K562 (cell line): ENCODE data around the gene TYW3. TPM values are rescaled to one million over a fixed set of nuclear protein-coding genes. Genes with fewer than 3 reads are reported as not detected.

Source experiments
- ARID3B ChIP-seq: fragments of 250-450 bp; sonication (Bioruptor Pico); IDR thresholded peaks from 2 replicates; pipeline ENCODE4 v1.4.0; 2020; ENCODE audit warnings: borderline replicate concordance
- CHD1 ChIP-seq: fragments of 200-600 bp; sonication (generic); IDR thresholded peaks from one replicate; pipeline ENCODE4 v1.6.1; 2012; ENCODE audit warnings: mild to moderate bottlenecking, moderate library complexity, low read length, inconsistent platforms
- CHD4 ChIP-seq: fragments of 200-600 bp; sonication (generic); IDR thresholded peaks from 3 replicates; pipeline ENCODE4 v1.6.1; 2012; ENCODE audit warnings: low read depth, mild to moderate bottlenecking, mixed read lengths, low read length, inconsistent platforms; ENCODE audit not compliant: insufficient read depth, insufficient replicate concordance, poor library complexity, severe bottlenecking
- CUX1 ChIP-seq: fragments of 200-800 bp; sonication (Bioruptor generic); IDR thresholded peaks from 2 replicates; pipeline ENCODE4 v1.6.1; 2016; ENCODE audit warnings: missing genetic modification characterization, missing compliant biosample characterization
- FOXK2 ChIP-seq, 2 experiments: fragments of 450-650 bp; IDR thresholded peaks in 1 of 2; conservative IDR thresholded peaks in 1 of 2; 2 replicates each; pipeline ENCODE4 v1.6.1; 2016; ENCODE audit warnings: low read depth in 2 of 2, mild to moderate bottlenecking in 1 of 2
- GABPB1 ChIP-seq: sonication (generic); formaldehyde crosslinking; IDR thresholded peaks from 2 replicates; pipeline ENCODE4 v1.8.0; 2022; ENCODE audit warnings: mild to moderate bottlenecking, missing genetic modification reagents
- KLF13 ChIP-seq: fragments of 450-650 bp; IDR thresholded peaks from 2 replicates; pipeline ENCODE4 v1.6.1; 2016; ENCODE audit warnings: missing genetic modification characterization, low read depth, mild to moderate bottlenecking, missing compliant biosample characterization, moderate library complexity, borderline replicate concordance
- LEF1 ChIP-seq: fragments of 450-650 bp; IDR thresholded peaks from 2 replicates; pipeline ENCODE4 v1.6.1; 2016; ENCODE audit warnings: mild to moderate bottlenecking
- MYNN ChIP-seq, 2 experiments: sonication (generic); formaldehyde crosslinking in 1 of 2; IDR thresholded peaks; 2 replicates each; pipeline versions ENCODE4 v1.5.0 to v1.6.1; 2016 to 2020; ENCODE audit warnings: antibody characterized with exemption in 1 of 2, missing genetic modification reagents in 1 of 2
- NCOR1 ChIP-seq: fragments of 450-650 bp; IDR thresholded peaks from 2 replicates; pipeline ENCODE4 v1.6.1; 2016; ENCODE audit warnings: mild to moderate bottlenecking, moderate library complexity
- NFYB ChIP-seq: IDR thresholded peaks from 2 replicates; pipeline ENCODE4 v1.6.1; 2011; ENCODE audit warnings: mild to moderate bottlenecking, moderate library complexity; ENCODE audit not compliant: insufficient read length; ENCODE audit errors: extremely low read depth
- NONO ChIP-seq, 2 experiments: fragments of 200-400 bp in 1 of 2; fragments of 450-650 bp in 1 of 2; formaldehyde crosslinking in 1 of 2; IDR thresholded peaks; 2 replicates each; pipeline ENCODE4 v1.6.1; 2017; ENCODE audit warnings: low read depth in 2 of 2, mild to moderate bottlenecking in 2 of 2, moderate library complexity in 2 of 2, low read length in 1 of 2
- SNAPC5 ChIP-seq: fragments of 250-450 bp; sonication (Bioruptor Pico); IDR thresholded peaks from 2 replicates; pipeline ENCODE4 v1.8.0; 2021; ENCODE audit warnings: moderate library complexity, mild to moderate bottlenecking, inconsistent platforms
- STAT5B ChIP-seq: fragments of 250-450 bp; sonication (Bioruptor Pico); IDR thresholded peaks from 2 replicates; pipeline ENCODE4 v1.8.0; 2021; ENCODE audit warnings: mild to moderate bottlenecking, inconsistent platforms
- TRIM28 ChIP-seq: fragments of 450-650 bp; IDR thresholded peaks from 2 replicates; pipeline ENCODE4 v1.6.1; 2017
- VEZF1 ChIP-seq: fragments of 200-800 bp; sonication (Bioruptor generic); IDR thresholded peaks from 2 replicates; pipeline ENCODE4 v1.6.1; 2017; ENCODE audit warnings: missing genetic modification characterization, missing compliant biosample characterization
- ZFP1 ChIP-seq: fragments of 450-650 bp; formaldehyde crosslinking; IDR thresholded peaks from 2 replicates; pipeline ENCODE4 v1.4.0; 2020; ENCODE audit warnings: mild to moderate bottlenecking, mixed read lengths
- ZFX ChIP-seq: sonication (generic); formaldehyde crosslinking; IDR thresholded peaks from 2 replicates; pipeline ENCODE4 v1.8.0; 2022; ENCODE audit warnings: mild to moderate bottlenecking, missing genetic modification reagents, moderate library complexity
- ZNF253 ChIP-seq: fragments of 250-450 bp; sonication (Bioruptor Pico); conservative IDR thresholded peaks from 2 replicates; pipeline ENCODE4 v1.6.1; 2021; ENCODE audit warnings: mild to moderate bottlenecking
- ZNF584 ChIP-seq: fragments of 200-800 bp; sonication (Bioruptor generic); IDR thresholded peaks from 2 replicates; pipeline ENCODE4 v1.6.1; 2016; ENCODE audit warnings: low read depth, mild to moderate bottlenecking, missing genetic modification characterization, missing compliant biosample characterization
- polyA plus RNA-seq, 8 experiments: library from polyadenylated mRNA; depleted of rRNA in 4 of 8; stranded (reverse) in 5 of 8; unstranded in 3 of 8; fragments of >200 nt; fragmentation: Nextera tagmentation in 2 of 8; fragmentation: Illumina TruSeq in 1 of 8; extraction: Ambion mirVana in 2 of 8; extraction: Trizol in 1 of 8; gene quantifications; 2 replicates each; pipeline versions ENCODE4 v1.2.1 to v1.2.3, GENCODE V29; 2011 to 2014; ENCODE audit warnings: inconsistent platforms in 1 of 8, missing spikeins in 1 of 8
- total RNA-seq, 7 experiments: library from RNA; depleted of rRNA in 6 of 7; stranded (reverse); fragments of >200 nt in 6 of 7; fragmentation: Illumina TruSeq in 2 of 7; extraction: Trizol in 2 of 7; gene quantifications; 2 replicates each; pipeline versions ENCODE4 v1.2.1 to v1.2.3, GENCODE V29; 2011 to 2021; ENCODE audit warnings: low replicate concordance in 1 of 7

The TYW3 gene
- total and polyA plus RNA-seq, 9 of the 15 experiments (the other 6 are each of a cell fraction or from before 2014, with no cell fraction given), result 22.0 to 54.0 (median 41.1) TPM

- no peak for TF ChIP-seq CUX1
- peak; percentile 74 for TF ChIP-seq ZFX (CRISPR knock-in tag)
- TF ChIP-seq SNAPC5 (CRISPR knock-in tag), result no peak
- TF ChIP-seq ZNF253 (CRISPR knock-in tag), result no peak
- peak in 1 of 2 experiments; percentile 48; a peak in 1 of 4 replicates for TF ChIP-seq FOXK2 (conservative IDR thresholded peaks at IDR 0.05 in 1 of 2, IDR thresholded peaks at IDR 0.05 in 1 of 2; ENCODE audit: low read depth in 2 of 2)
- no peak for TF ChIP-seq NFYB
- TF ChIP-seq NONO (IDR thresholded peaks at IDR 0.05; ENCODE audit: low read depth in 2 of 2, low read length in 1 of 2), result peak in 1 of 2 experiments; percentile 42; a peak in 1 of 4 replicates
- TF ChIP-seq VEZF1 (CRISPR knock-in tag), result no peak; the same call in 1 of the 2 replicates
- TF ChIP-seq NCOR1, result no peak
- TF ChIP-seq ARID3B (CRISPR knock-in tag), result no peak
- peak; percentile 79 for TF ChIP-seq GABPB1
- no peak for TF ChIP-seq LEF1
- no peak for TF ChIP-seq ZFP1
- TF ChIP-seq TRIM28, result no peak
- TF ChIP-seq MYNN (IDR thresholded peaks at IDR 0.05), result no peak
- TF ChIP-seq MYNN (CRISPR knock-in tag; IDR thresholded peaks at IDR 0.05), result no peak
- TF ChIP-seq CHD4, result no peak
- no peak for TF ChIP-seq STAT5B (CRISPR knock-in tag)
- no peak for TF ChIP-seq CHD1
- TF ChIP-seq KLF13, result no peak
- no peak for TF ChIP-seq ZNF584
Observed at GRCh38 chr1:74732960-74733603, at the start of gene TYW3, which contains the start of gene CRYZ (continued).
